A549 treated with RU486 at 1 μM for 4 hours (cell line): ENCODE measurements around the gene MLANA. TPM values are rescaled to one million over a fixed set of nuclear protein-coding genes. Genes with fewer than 3 reads are reported as not detected.

Experiments
- total RNA-seq: library from RNA; stranded (reverse); fragments of 200-300 nt; extraction: Qiagen RNA extraction; gene quantifications from 5 replicates; pipeline ENCODE4 v1.2.3, GENCODE V29; 2022; ENCODE audit warnings: low read depth

The MLANA gene, protein sequence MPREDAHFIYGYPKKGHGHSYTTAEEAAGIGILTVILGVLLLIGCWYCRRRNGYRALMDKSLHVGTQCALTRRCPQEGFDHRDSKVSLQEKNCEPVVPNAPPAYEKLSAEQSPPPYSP
- total RNA-seq: not detected in 5 replicates

DNA sequence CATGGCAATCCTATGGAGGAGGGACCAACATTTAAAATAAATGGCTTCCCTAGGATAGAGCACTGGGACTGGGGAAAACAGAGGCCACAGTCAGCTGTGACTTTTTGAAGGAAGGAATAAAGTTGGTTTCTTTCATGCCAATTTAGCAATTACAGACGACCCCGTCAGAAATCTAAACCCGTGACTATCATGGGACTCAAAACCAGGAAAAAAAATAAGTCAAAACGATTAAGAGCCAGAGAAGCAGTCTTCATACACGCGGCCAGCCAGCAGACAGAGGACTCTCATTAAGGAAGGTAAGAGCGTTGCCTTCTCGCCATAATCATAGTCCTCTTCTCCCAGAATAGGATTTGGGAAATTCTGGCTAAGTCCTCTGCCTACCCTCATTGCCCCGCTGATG, at the start of gene MLANA:
Gene MLANA (plus strand): TSS at position 249 of the 400 bp plus-strand sequence. CDS start 1,586 bp downstream, outside the sequence.

Other genes starting within 250 kb of the MLANA start
- 15.5 to 22.4 TPM (median 19.7 TPM) in 5 replicates for gene ERMP1, start 57.8 kb upstream of the MLANA start, total RNA-seq
- gene RANBP6, start 124.7 kb downstream of the MLANA start, total RNA-seq: 6.1 to 16.9 TPM (median 15.7 TPM) in 5 replicates